Naive thymus-derived CD4-positive, alpha-beta T cell (primary cell): Measurements from ENCODE around the gene PALLD. TPM values are rescaled to one million over a fixed set of nuclear protein-coding genes. Genes with fewer than 3 reads are reported as not detected.

ENCODE experiments used
- ATAC-seq: fragments of 150-1000 bp; cut with Tn5 transposase; 2 replicates; pipeline ENCODE4 v1.10.0; 2021; ENCODE audit warnings: mild to moderate bottlenecking, moderate library complexity
- CTCF ChIA-PET: fragments of 350-600 bp; sonication (Branson Sonifier 250); formaldehyde crosslinking; loops from one replicate; lab custom pipeline; 2021; ENCODE audit warnings: antibody characterized with exemption; lab: Charles Lee
- POLR2A ChIA-PET: fragments of 350-600 bp; sonication (Branson Sonifier 250); formaldehyde crosslinking; loops from one replicate; lab custom pipeline; 2021; ENCODE audit warnings: antibody characterized with exemption, inconsistent platforms; lab: Charles Lee
- DNase-seq, 9 donors: peaks; one replicate each; pipeline versions ENCODE4 v3.0.0 to v3.0.0-alpha.2; 2020 to 2022; ENCODE audit warnings: mixed read lengths in 1 of 9
- H3K27ac ChIP-seq: one replicate; pipeline ENCODE4 v1.7.0; 2013; ENCODE audit warnings: mild to moderate bottlenecking, low read depth, low read length, moderate library complexity
- H3K27me3 ChIP-seq, 2 donors: one replicate each; pipeline ENCODE4 v1.7.0; 2013; ENCODE audit warnings: low read length in 2 of 2, mild to moderate bottlenecking in 2 of 2, moderate library complexity in 2 of 2; ENCODE audit not compliant: control insufficient read depth in 2 of 2, insufficient read depth in 2 of 2
- H3K36me3 ChIP-seq, 3 experiments: 1 replicate in 2 of 3; 2 replicates in 1 of 3; pipeline ENCODE4 v1.7.0; 2013; ENCODE audit warnings: low read length in 3 of 3, mild to moderate bottlenecking in 3 of 3, moderate library complexity in 1 of 3; ENCODE audit not compliant: insufficient read depth in 3 of 3, control insufficient read depth in 2 of 3
- H3K4me1 ChIP-seq, 2 donors: one replicate each; pipeline ENCODE4 v1.7.0; 2013; ENCODE audit warnings: low read length in 2 of 2, mild to moderate bottlenecking in 2 of 2, moderate library complexity in 1 of 2; ENCODE audit not compliant: control insufficient read depth in 2 of 2, insufficient read depth in 2 of 2
- H3K4me3 ChIP-seq: 2 replicates; pipeline ENCODE4 v1.7.0; 2013; ENCODE audit warnings: mild to moderate bottlenecking, low read length
- H3K9me3 ChIP-seq, 3 experiments: 1 replicate in 2 of 3; 2 replicates in 1 of 3; pipeline ENCODE4 v1.7.0; 2013; ENCODE audit warnings: low read length in 3 of 3; ENCODE audit not compliant: control insufficient read depth in 2 of 3
- H3K27ac Mint-ChIP-seq, 9 donors: one replicate each; pipeline ENCODE4 v1.8.0; 2020 to 2022; ENCODE audit warnings: mixed read lengths in 9 of 9, mild to moderate bottlenecking in 8 of 9, moderate library complexity in 5 of 9, inconsistent platforms in 2 of 9
- H3K27me3 Mint-ChIP-seq, 5 donors: one replicate each; pipeline ENCODE4 v1.8.0; 2021 to 2022; ENCODE audit warnings: mixed read lengths in 5 of 5, mild to moderate bottlenecking in 1 of 5
- H3K36me3 Mint-ChIP-seq, 5 donors: one replicate each; pipeline ENCODE4 v1.8.0; 2020 to 2022; ENCODE audit warnings: mixed read lengths in 5 of 5, mild to moderate bottlenecking in 3 of 5, inconsistent platforms in 1 of 5
- H3K4me1 Mint-ChIP-seq, 7 donors: one replicate each; pipeline ENCODE4 v1.8.0; 2020 to 2022; ENCODE audit warnings: mixed read lengths in 7 of 7, mild to moderate bottlenecking in 3 of 7, inconsistent platforms in 1 of 7
- H3K4me3 Mint-ChIP-seq, 10 donors: one replicate each; pipeline ENCODE4 v1.8.0; 2020 to 2022; ENCODE audit warnings: mild to moderate bottlenecking in 10 of 10, mixed read lengths in 10 of 10, moderate library complexity in 6 of 10, inconsistent platforms in 2 of 10
- H3K9me3 Mint-ChIP-seq, 11 donors: one replicate each; pipeline ENCODE4 v1.8.0; 2020 to 2022; ENCODE audit warnings: mixed read lengths in 11 of 11, mild to moderate bottlenecking in 4 of 11, inconsistent platforms in 1 of 11, moderate library complexity in 1 of 11
- intact Hi-C, 2 donors: fragments of 100-400 bp; cut with micrococcal nuclease; formaldehyde crosslinking; loops; one replicate each; pipeline ENCODE4 v1.15.1; 2023
- polyA plus RNA-seq, 2 donors: library from polyadenylated mRNA; unstranded; fragments of 300-500 nt; fragmentation: Illumina TruSeq; gene quantifications; one replicate each; pipeline ENCODE4 v1.2.3, GENCODE V29; 2021
- total RNA-seq, 6 experiments: library from RNA in 5 of 6; stranded (reverse) in 5 of 6; gene quantifications; 1 replicate in 5 of 6; 2 replicates in 1 of 6; pipeline ENCODE4 v1.2.3 and lab custom pipeline; 2021 to 2026

Gene PALLD
- total and polyA plus RNA-seq, 7 experiments from 2014 or later = 0.51 to 11.9 (median 0.76) TPM

DNA sequence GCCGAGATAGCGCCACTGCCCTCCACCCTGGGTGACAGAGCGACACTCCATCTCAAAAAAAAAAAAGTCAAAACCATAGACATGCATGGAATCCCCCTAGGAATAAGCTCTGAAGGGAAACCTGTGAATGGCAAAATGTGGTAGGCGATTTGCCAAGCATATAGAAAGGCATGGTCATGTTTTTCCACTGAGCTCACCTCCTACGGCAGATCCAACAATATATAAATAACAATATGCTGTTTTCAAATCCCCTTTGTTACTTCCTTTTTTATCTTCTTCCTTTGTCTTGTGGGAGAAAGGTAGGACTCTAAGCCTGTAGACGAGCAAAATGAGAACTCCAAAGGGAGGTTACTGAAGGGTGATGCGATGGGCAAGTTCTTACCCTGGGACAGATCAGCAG lies 219.0 kb downstream of the PALLD start:
- Mint-ChIP-seq H3K27ac (no peak overlapping the region), H3K36me3 (peaks cover 0 to 3% (median 0%) of the 10 kb centered on the region in 5 donors), H3K9me3 (peaks cover 0 to 7% (median 3%) of the 10 kb centered on the region in 11 donors), H3K4me3 (no peak overlapping the region), H3K27me3 (peaks cover 0 to 9% (median 5%) of the 10 kb centered on the region in 5 donors), H3K4me1 (peaks cover 0 to 13% (median 4%) of the 10 kb centered on the region in 7 donors)
- ChIA-PET POLR2A (no interaction called here), CTCF (no interaction called here)
- DNase-seq (no peak), ATAC-seq (no peak)
- H3K36me3 ChIP-seq = no peaks in the 10 kb centered on the region
- intact Hi-C loops = loop anchor here in 1 of 2 donors (10.0 kb wide), 1 partner anchor 119 kb away; no protein-coding TSS in a partner anchor
- no peaks in the 10 kb centered on the region for H3K27me3 ChIP-seq
- no peak overlapping the region for H3K4me3 ChIP-seq
- no peaks in the 10 kb centered on the region for H3K9me3 ChIP-seq
- H3K4me1 ChIP-seq = no peaks in the 10 kb centered on the region
- no peak overlapping the region for H3K27ac ChIP-seq

- ATAC-seq = no peak
- POLR2A ChIA-PET = no interaction called here
- H3K36me3 Mint-ChIP-seq = peaks cover 0 to 4% (median 0%) of the 10 kb centered on the region in 5 donors
- Histone ChIP-seq H3K36me3 (no peaks in the 10 kb centered on the region), H3K27ac (no peak overlapping the region), H3K4me3 (no peak overlapping the region), H3K9me3 (no peaks in the 10 kb centered on the region), H3K4me1 (no peaks in the 10 kb centered on the region), H3K27me3 (no peaks in the 10 kb centered on the region)
- H3K4me1 Mint-ChIP-seq = peaks cover 0 to 8% (median 2%) of the 10 kb centered on the region in 7 donors
- DNase-seq = no peak
- intact Hi-C loops = loop anchor here in 1 of 2 donors (10.0 kb wide), 1 partner anchor 118 kb away; no protein-coding TSS in a partner anchor
- peaks cover 0 to 7% (median 3%) of the 10 kb centered on the region in 11 donors for H3K9me3 Mint-ChIP-seq
- CTCF ChIA-PET = no interaction called here
- H3K4me3 Mint-ChIP-seq = no peak overlapping the region
- H3K27ac Mint-ChIP-seq = no peak overlapping the region
- H3K27me3 Mint-ChIP-seq = peaks cover 0 to 10% (median 5%) of the 10 kb centered on the region in 5 donors
Measured at GRCh38 chr4:168716406-168717129, 219.7 kb downstream of the PALLD start.

DNA sequence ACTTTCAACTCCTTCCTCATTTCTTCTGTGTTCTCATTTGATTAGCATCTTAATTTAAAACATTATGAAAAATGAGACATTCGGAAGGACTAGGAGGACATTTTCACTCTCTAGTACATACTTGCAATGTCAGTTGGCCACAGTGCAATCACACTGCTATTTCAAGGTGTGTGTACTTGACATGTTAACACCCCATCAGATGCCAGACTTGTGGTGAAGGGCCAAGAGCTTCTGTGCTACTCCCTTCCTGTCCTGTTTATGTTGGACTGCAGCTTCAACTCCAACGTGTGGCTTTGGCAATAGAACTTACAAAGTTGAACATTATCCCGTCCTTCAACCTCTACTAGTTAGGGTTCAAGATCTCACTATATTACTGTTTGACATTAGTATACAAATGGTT lies 221.0 kb downstream of the PALLD start:
- DNase-seq (no peak), ATAC-seq (no peak)
- H3K27me3 ChIP-seq = no peaks in the 10 kb centered on the region
- H3K4me3 ChIP-seq = no peak overlapping the region
- H3K36me3 ChIP-seq = no peaks in the 10 kb centered on the region
- peaks cover 6 to 10% (median 7%) of the 10 kb centered on the region in 7 donors for H3K4me1 Mint-ChIP-seq
- H3K27me3 Mint-ChIP-seq = peaks cover 0 to 14% (median 9%) of the 10 kb centered on the region in 5 donors
- ChIA-PET POLR2A (no interaction called here), CTCF (no interaction called here)
- no peak overlapping the region for H3K4me3 Mint-ChIP-seq
- intact Hi-C loops = loop anchor here in 1 of 2 donors (10.0 kb wide), 1 partner anchor 117 kb away; no protein-coding TSS in a partner anchor
- H3K4me1 ChIP-seq = no peaks in the 10 kb centered on the region
- peaks cover 0 to 11% (median 0%) of the 10 kb centered on the region in 5 donors for H3K36me3 Mint-ChIP-seq
- H3K27ac ChIP-seq = no peak overlapping the region
- H3K9me3 Mint-ChIP-seq = peaks cover 0 to 7% (median 4%) of the 10 kb centered on the region in 11 donors
- H3K9me3 ChIP-seq = no peaks in the 10 kb centered on the region
- no peak overlapping the region for H3K27ac Mint-ChIP-seq

- intact Hi-C loops = loop anchor here in 1 of 2 donors (10.0 kb wide), 1 partner anchor 115 kb away; no protein-coding TSS in a partner anchor
- Histone ChIP-seq H3K4me1 (no peaks in the 10 kb centered on the region), H3K9me3 (no peaks in the 10 kb centered on the region), H3K27me3 (no peaks in the 10 kb centered on the region), H3K36me3 (no peaks in the 10 kb centered on the region), H3K27ac (no peak overlapping the region), H3K4me3 (no peak overlapping the region)
- POLR2A ChIA-PET = no interaction called here
- Mint-ChIP-seq H3K36me3 (peaks cover 0 to 13% (median 0%) of the 10 kb centered on the region in 5 donors), H3K4me1 (peaks cover 7 to 20% (median 12%) of the 10 kb centered on the region in 7 donors), H3K27ac (no peak overlapping the region), H3K4me3 (no peak overlapping the region), H3K9me3 (peaks cover 0 to 9% (median 4%) of the 10 kb centered on the region in 11 donors), H3K27me3 (peaks cover 0 to 14% (median 8%) of the 10 kb centered on the region in 5 donors)
- ATAC-seq (no peak), DNase-seq (no peak)
- CTCF ChIA-PET = no interaction called here
Measured at GRCh38 chr4:168719725-168720124, 222.9 kb downstream of the PALLD start.

DNA sequence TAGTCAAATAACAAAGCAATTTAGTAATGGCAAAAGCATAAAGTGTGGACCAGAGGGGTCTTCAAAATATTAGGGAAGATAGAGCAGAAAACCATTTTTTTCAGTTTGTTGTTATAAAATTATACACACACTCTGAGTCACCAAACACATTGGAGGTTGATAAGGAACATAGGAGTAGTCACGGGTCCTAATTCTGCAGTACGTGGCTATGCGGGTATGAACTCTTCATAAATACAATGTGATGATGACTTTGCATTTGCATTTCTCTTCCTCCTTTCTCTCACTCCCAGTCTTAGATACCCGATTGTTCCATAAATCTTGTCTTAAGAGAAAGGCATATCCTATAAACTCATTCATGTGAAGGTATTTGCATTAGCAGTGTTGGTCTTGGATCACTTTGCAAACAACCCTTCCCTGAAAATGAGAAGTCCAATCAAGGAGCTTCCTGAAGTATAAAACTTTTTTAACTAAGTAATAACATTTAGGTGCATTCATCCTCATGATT lies 223.6 kb downstream of the PALLD start:
- ChIA-PET POLR2A (no interaction called here), CTCF (no interaction called here)
- peaks cover 0 to 9% (median 4%) of the 10 kb centered on the region in 11 donors for H3K9me3 Mint-ChIP-seq
- H3K27me3 Mint-ChIP-seq = peaks cover 0 to 14% (median 8%) of the 10 kb centered on the region in 5 donors
- ATAC-seq (no peak), DNase-seq (no peak)
- H3K4me3 Mint-ChIP-seq = no peak overlapping the region
- H3K4me1 ChIP-seq = no peaks in the 10 kb centered on the region
- no peaks in the 10 kb centered on the region for H3K9me3 ChIP-seq
- no peak overlapping the region for H3K4me3 ChIP-seq
- intact Hi-C loops = no loop called here
- no peak overlapping the region for H3K27ac Mint-ChIP-seq
- H3K36me3 ChIP-seq = no peaks in the 10 kb centered on the region
- no peaks in the 10 kb centered on the region for H3K27me3 ChIP-seq
- peaks cover 7 to 20% (median 12%) of the 10 kb centered on the region in 7 donors for H3K4me1 Mint-ChIP-seq
- peaks cover 0 to 13% (median 0%) of the 10 kb centered on the region in 5 donors for H3K36me3 Mint-ChIP-seq
- no peak overlapping the region for H3K27ac ChIP-seq

- Histone ChIP-seq H3K27me3 (no peaks in the 10 kb centered on the region), H3K4me3 (no peak overlapping the region), H3K27ac (no peak overlapping the region), H3K4me1 (no peaks in the 10 kb centered on the region), H3K9me3 (no peaks in the 10 kb centered on the region), H3K36me3 (no peaks in the 10 kb centered on the region)
- intact Hi-C loops = no loop called here
- peaks cover 0 to 16% (median 4%) of the 10 kb centered on the region in 11 donors for H3K9me3 Mint-ChIP-seq
- H3K36me3 Mint-ChIP-seq = peaks cover 0 to 15% (median 0%) of the 10 kb centered on the region in 5 donors
- H3K27me3 Mint-ChIP-seq = peaks cover 0 to 14% (median 8%) of the 10 kb centered on the region in 5 donors
- peak overlapping the region in 1 of 9 donors; percentile 71 for H3K27ac Mint-ChIP-seq
- POLR2A ChIA-PET = no interaction called here
- peaks cover 7 to 20% (median 12%) of the 10 kb centered on the region in 7 donors for H3K4me1 Mint-ChIP-seq
- no peak for DNase-seq
- peak overlapping the region in 1 of 10 donors; percentile 70 for H3K4me3 Mint-ChIP-seq
- CTCF ChIA-PET = no interaction called here
- ATAC-seq = no peak
Measured at GRCh38 chr4:168722391-168722790, 225.5 kb downstream of the PALLD start.
